ENCODE data around the gene CYP1A1.
"Not testable (repeated sequence)": the region's sequence is repeated elsewhere in the genome, so short reads cannot be mapped to it uniquely, and the experiment has no call there.

CYP1A1 gene, protein sequence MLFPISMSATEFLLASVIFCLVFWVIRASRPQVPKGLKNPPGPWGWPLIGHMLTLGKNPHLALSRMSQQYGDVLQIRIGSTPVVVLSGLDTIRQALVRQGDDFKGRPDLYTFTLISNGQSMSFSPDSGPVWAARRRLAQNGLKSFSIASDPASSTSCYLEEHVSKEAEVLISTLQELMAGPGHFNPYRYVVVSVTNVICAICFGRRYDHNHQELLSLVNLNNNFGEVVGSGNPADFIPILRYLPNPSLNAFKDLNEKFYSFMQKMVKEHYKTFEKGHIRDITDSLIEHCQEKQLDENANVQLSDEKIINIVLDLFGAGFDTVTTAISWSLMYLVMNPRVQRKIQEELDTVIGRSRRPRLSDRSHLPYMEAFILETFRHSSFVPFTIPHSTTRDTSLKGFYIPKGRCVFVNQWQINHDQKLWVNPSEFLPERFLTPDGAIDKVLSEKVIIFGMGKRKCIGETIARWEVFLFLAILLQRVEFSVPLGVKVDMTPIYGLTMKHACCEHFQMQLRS

GRCh38 chr15:74725225-74725774 is at the start of gene CYP1A1:
Gene CYP1A1 (minus strand): TSS chr15:74725528. CDS start chr15:74723097, 2,431 bp downstream.
- peak; percentile 75 for DNase-seq

GRCh38 chr15:74773731-74774252 is 48.5 kb upstream of the CYP1A1 start:
- no peak for DNase-seq

DNA sequence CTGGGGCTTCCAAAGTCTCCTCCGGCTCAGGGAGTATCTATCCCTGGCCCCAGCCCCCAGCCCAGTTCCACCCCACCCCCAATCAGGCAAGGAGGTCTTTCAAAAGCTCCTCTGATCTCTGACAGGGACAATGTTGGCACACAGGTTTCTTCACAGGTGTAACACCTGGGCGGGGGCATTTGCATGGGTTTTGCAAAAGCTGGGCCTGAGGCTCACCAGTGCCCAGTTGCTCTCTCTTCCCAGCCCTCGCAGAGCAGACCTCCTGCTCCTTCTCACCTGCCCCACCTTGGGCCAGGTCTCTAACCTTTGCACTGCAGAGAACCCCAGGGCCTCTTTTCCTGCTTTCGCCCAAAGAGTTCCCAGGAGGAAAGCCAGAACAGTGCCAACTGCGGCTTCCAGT is 48.0 kb upstream of the CYP1A1 start:
- no peak for DNase-seq

DNA sequence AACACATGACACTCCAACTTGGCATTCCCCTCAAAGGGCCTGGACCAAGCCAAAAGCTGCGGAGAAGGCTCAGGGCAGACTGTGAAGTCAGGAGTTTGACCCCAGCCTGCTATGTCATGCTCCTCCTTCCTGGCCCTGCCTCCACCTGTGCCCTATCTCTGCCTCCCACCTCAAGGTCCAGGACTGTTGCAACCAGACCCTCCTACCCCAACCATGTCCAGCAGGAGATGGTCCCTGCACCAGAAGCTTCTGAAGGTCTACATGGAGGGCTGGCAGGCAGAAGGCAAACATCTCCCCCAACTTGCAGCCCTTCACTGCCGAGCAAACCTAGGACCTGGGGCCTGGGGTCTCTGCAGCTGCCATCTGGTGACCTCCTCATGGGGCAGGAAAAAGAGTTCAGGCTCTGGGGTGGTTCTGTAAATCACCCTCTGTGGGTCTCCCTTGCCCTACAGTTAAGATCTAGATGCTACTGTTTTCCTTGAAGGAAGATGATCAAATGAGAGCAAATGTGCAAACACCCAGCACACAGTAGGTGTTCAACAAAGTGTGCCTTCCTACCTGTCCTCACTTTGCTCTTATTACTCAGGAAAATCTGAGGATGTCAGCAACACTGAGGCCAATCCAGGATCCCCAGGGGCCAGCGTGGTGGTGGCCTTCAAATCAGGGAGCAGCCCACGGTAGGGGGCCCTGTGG is 45.0 kb upstream of the CYP1A1 start:
- no peak for DNase-seq

GRCh38 chr15:74769463-74770025 is 44.2 kb upstream of the CYP1A1 start:
- DNase-seq, result no peak

- DNase-seq, result peak; percentile 82
These were observed 43.5 kb upstream of the CYP1A1 start for GRCh38 chr15:74768771-74769342.

- DNase-seq, result no peak
These were observed 42.9 kb upstream of the CYP1A1 start for GRCh38 chr15:74768099-74768770.

- DNase-seq, result no peak
These were observed 42.1 kb upstream of the CYP1A1 start for GRCh38 chr15:74767167-74768098.

DNA sequence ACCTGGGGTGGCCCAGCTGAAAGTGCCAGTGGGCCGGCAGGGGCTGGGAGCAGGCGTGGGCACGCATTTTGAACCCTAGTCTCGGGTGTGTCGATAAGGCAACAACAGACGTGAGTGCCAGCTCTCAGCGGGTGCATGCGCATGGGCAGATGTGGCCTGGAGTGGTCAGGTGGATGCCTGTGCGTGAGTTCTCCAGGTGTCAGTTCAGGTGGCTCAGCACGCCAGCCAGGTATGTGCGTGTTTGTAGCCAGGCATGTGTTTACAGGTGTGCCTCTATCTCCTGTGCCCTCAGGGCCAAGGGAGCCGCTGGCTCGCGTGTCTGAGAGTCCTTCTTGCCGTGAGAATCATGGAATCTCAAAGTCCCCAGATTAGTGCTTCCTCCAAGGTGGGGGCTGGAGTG is 38.1 kb upstream of the CYP1A1 start:
- no peak for DNase-seq

DNA sequence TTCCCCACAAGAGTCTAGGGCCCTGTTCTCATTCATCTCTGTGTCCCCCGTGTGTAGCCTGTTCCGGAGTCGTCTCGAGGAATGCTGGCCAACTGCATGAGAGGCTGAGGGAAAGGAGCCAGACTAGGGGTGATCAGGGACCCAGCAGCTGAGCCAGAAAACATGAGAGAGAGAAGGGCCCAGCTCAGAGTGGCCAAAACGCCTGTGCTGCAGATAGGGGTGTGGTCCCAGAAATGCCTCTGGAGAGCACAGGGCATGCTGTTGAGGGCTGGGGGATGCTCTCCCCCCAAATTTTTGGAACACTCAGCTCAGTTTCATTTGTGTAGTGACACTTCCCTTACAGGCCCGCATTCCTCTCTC is 37.4 kb upstream of the CYP1A1 start:
- no peak for DNase-seq

DNA sequence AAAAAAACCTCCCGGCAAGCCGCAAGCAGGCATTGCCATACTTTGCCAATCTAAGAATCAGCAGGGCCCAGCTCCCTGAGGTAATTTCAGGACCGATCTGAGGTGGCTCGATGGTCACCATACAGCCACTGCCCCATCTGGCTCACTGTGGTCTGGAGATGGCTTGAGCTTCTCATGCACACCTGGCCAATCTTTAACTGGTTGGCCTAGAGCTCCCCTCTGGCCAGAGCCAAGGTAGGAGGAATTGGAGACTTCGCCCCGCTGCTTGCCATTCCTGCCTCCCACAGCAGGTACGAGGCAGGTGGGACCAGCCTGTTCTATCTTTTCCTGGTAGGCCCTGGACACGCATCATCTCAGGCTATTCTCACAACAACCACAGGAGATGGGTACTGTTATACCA is 33.4 kb upstream of the CYP1A1 start:
- no peak for DNase-seq

DNA sequence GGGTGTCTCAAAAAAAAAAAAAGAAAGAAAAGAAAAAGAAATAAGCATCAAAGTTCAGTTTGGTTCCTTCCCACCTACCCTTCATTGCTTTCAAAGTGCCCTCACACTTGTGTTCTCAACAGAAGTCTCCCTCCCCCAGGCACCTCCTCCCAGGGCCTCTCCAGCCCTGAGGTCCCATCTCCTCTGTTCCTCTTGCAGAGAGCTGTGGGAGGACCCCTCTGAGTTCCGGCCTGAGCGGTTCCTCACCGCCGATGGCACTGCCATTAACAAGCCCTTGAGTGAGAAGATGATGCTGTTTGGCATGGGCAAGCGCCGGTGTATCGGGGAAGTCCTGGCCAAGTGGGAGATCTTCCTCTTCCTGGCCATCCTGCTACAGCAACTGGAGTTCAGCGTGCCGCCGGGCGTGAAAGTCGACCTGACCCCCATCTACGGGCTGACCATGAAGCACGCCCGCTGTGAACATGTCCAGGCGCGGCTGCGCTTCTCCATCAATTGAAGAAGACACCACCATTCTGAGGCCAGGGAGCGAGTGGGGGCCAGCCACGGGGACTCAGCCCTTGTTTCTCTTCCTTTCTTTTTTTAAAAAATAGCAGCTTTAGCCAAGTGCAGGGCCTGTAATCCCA is 29.4 kb upstream of the CYP1A1 start:
- DNase-seq, result no peak

DNA sequence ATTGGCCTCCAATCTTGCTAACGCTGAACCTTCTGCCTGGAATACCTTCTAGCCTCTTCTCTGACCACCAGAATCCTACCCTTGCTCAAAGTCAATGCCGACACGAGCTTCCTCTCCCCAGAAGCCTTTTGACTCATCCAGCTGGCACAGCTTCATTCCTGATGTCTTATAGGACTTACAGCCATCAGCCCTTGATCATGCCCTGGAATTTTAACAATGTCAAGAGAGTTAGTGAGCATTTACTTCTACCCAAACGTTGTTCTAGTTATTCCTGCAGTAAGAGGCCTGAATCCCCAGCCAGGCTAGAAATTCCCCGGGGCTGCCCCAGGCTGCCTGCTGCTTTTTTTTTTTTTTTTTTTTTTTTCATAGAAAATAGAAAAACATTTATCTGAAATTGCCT is 27.2 kb upstream of the CYP1A1 start:
- no peak for DNase-seq

- DNase-seq, result no peak
These were observed 26.7 kb upstream of the CYP1A1 start for GRCh38 chr15:74752011-74752410.

GRCh38 chr15:74750751-74751150 is 25.4 kb upstream of the CYP1A1 start:
- no peak for DNase-seq

GRCh38 chr15:74749832-74750231 is 24.5 kb upstream of the CYP1A1 start:
- no peak for DNase-seq

- no peak for DNase-seq
These were observed 23.1 kb upstream of the CYP1A1 start, which contains the start of gene CYP1A2 for GRCh38 chr15:74748322-74748946. Gene CYP1A2 (plus strand): TSS chr15:74748845. CDS start chr15:74749739, 894 bp downstream.

DNA sequence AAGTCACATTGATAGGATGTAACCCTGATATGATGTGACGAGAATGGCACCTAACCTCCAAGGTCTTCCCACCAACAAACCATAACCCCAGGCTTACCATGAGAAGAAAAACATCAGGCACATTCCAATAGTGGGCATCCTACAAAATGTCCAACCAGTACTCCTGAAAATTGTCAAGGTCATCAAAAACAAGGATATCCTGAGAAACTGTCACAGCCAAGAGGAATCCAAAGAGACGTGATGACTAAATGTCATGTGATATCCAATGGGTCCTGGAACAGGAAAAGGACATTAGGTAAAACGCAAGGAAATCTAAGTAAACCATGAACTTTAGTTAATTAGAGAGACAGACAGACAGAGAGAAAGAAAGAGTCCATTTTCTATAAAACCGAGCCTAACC is 21.1 kb upstream of the CYP1A1 start:
- no peak for DNase-seq

DNA sequence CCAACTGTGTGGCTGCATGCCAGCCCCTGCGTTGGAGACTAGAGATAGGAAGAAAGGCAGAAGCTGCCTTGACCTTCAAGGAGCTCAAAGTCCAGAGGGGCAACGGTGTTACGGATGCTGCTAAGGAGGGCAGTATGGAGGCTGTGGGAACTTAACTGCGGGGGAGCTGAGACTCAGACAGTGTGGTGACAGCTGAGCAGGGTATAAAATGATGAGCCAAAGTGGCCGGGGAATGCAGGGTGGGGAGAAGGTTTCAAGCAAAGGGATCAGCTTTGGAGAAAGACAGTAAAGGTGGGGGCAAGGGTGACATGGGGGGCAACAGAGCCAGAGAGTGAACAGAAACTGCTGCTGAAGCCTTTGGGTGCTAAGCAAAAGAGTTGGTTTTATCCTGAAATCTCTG is 17.1 kb upstream of the CYP1A1 start:
- no peak for DNase-seq

- not testable (repeated sequence) for DNase-seq
These were observed 12.9 kb upstream of the CYP1A1 start for GRCh38 chr15:74738239-74738638.
